Measurements from ENCODE around the gene ZGLP1.

Gene ZGLP1

GRCh38 chr19:10317045-10317856, 7.6 kb upstream of the ZGLP1 start:
- H3K4me2 ChIP-seq (ENCODE audit: insufficient read depth, low read length) = no peak overlapping the region
- peaks cover 57% of the 10 kb centered on the region for H3K36me3 ChIP-seq (ENCODE audit: insufficient read depth, low read length)
- ATAC-seq (ENCODE audit: insufficient read depth, low read depth) (no peak), DNase-seq (no peak)
- no peak overlapping the region for H3K9ac ChIP-seq (ENCODE audit: low read depth, low read length)
- H3K9me3 ChIP-seq (ENCODE audit: insufficient read depth, low read length, severe bottlenecking) = no peaks in the 10 kb centered on the region
- H3K79me2 ChIP-seq (ENCODE audit: insufficient read depth, low read length) = peaks cover 16% of the 10 kb centered on the region
- no peak overlapping the region for H3K4me3 ChIP-seq (ENCODE audit: low read depth in 1 of 2, low read length in 2 of 2)
- H3K27ac ChIP-seq (ENCODE audit: low read length) = no peak overlapping the region
- H2AFZ ChIP-seq (ENCODE audit: low read depth, low read length) = no peak overlapping the region
- peaks cover 23% of the 10 kb centered on the region for H3K4me1 ChIP-seq (ENCODE audit: insufficient read depth, low read length)
- no peaks in the 10 kb centered on the region for H3K27me3 ChIP-seq (ENCODE audit: insufficient read depth, low read length, poor library complexity)
- peaks cover 10% of the 10 kb centered on the region for H4K20me1 ChIP-seq (ENCODE audit: insufficient read depth, low read length)
- no peak for TF ChIP-seq EZH2 (IDR thresholded peaks at IDR 0.05; ENCODE audit: borderline replicate concordance, low read depth, low read length, severe bottlenecking)
- no peak for TF ChIP-seq CTCF (IDR thresholded peaks at IDR 0.05; ENCODE audit: borderline replicate concordance, extremely low read depth, low read length, poor library complexity, severe bottlenecking)

GRCh38 chr19:10316229-10317044, 6.8 kb upstream of the ZGLP1 start:
- Histone ChIP-seq H3K9me3 (ENCODE audit: insufficient read depth, low read length, severe bottlenecking) (no peaks in the 10 kb centered on the region), H3K4me1 (ENCODE audit: insufficient read depth, low read length) (peaks cover 23% of the 10 kb centered on the region), H2AFZ (ENCODE audit: low read depth, low read length) (peak overlapping the region; percentile 91; the same call in 1 of the 2 replicates), H3K9ac (ENCODE audit: low read depth, low read length) (peak overlapping the region; percentile 76), H3K36me3 (ENCODE audit: insufficient read depth, low read length) (peaks cover 49% of the 10 kb centered on the region), H3K4me3 (ENCODE audit: low read depth in 1 of 2, low read length in 2 of 2) (peak overlapping the region in 1 of 2 experiments; percentile 98; a peak in 3 of 4 replicates), H3K4me2 (ENCODE audit: insufficient read depth, low read length) (peak overlapping the region; percentile 95), H3K79me2 (ENCODE audit: insufficient read depth, low read length) (peaks cover 16% of the 10 kb centered on the region), H3K27me3 (ENCODE audit: insufficient read depth, low read length, poor library complexity) (no peaks in the 10 kb centered on the region), H4K20me1 (ENCODE audit: insufficient read depth, low read length) (peaks cover 8% of the 10 kb centered on the region), H3K27ac (ENCODE audit: low read length) (no peak overlapping the region)
- ATAC-seq (ENCODE audit: insufficient read depth, low read depth) = peak; percentile 21
- TF ChIP-seq EZH2 (IDR thresholded peaks at IDR 0.05; ENCODE audit: borderline replicate concordance, low read depth, low read length, severe bottlenecking) = no peak
- DNase-seq = no peak

- peak within 1 kb of the TSS; percentile 73 to 98; a peak in 3 of 4 replicates for H3K4me3 ChIP-seq (ENCODE audit: low read depth in 1 of 2, low read length in 2 of 2)
- peak; percentile 91 for ATAC-seq (ENCODE audit: insufficient read depth, low read depth)
- peak within 1 kb of the TSS; percentile 66 for H3K27ac ChIP-seq (ENCODE audit: low read length)
- peaks cover 23% of the 10 kb centered on the region for H3K4me1 ChIP-seq (ENCODE audit: insufficient read depth, low read length)
- no peaks in the 10 kb centered on the region for H3K9me3 ChIP-seq (ENCODE audit: insufficient read depth, low read length, severe bottlenecking)
- H3K79me2 ChIP-seq (ENCODE audit: insufficient read depth, low read length) = peaks cover 16% of the 10 kb centered on the region
- peak within 1 kb of the TSS; percentile 95 for H3K4me2 ChIP-seq (ENCODE audit: insufficient read depth, low read length)
- H3K9ac ChIP-seq (ENCODE audit: low read depth, low read length) = peak within 1 kb of the TSS; percentile 76
- H4K20me1 ChIP-seq (ENCODE audit: insufficient read depth, low read length) = peaks cover 6% of the 10 kb centered on the region; the same call in 1 of the 2 replicates
- peaks cover 45% of the 10 kb centered on the region for H3K36me3 ChIP-seq (ENCODE audit: insufficient read depth, low read length)
- H3K27me3 ChIP-seq (ENCODE audit: insufficient read depth, low read length, poor library complexity) = no peaks in the 10 kb centered on the region
- TF ChIP-seq EZH2 (IDR thresholded peaks at IDR 0.05; ENCODE audit: borderline replicate concordance, low read depth, low read length, severe bottlenecking) (no peak), CTCF (IDR thresholded peaks at IDR 0.05; ENCODE audit: borderline replicate concordance, extremely low read depth, low read length, poor library complexity, severe bottlenecking) (no peak)
- DNase-seq = peak; percentile 89
- peak within 1 kb of the TSS; percentile 91 for H2AFZ ChIP-seq (ENCODE audit: low read depth, low read length)
These were observed 6.0 kb upstream of the ZGLP1 start, which contains the start of gene FDX2 for GRCh38 chr19:10315335-10316214. Gene FDX2, minus strand, starts transcription at chr19:10316015. Its CDS starts 19 bp downstream, at chr19:10315996.

Data from DND-41 (cell line).